ENCODE measurements around the gene MAPKBP1.

DNA sequence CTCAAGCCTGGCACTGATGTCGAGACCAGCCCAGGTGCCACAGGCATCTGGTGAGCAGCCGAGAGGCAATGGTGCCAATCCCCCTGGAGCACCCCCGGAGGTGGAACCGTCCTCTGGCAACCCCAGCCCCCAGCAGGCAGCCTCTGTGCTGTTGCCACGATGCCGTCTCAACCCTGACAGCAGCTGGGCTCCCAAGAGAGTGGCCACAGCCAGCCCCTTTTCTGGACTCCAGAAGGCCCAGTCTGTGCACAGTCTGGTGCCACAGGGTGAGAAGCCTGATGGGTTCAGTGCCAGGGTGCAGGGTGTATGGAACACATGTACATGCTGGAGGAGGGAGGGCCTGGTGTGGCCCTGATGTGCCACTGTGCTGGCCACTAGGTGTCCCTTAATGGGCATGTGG is 48.7 kb downstream of the MAPKBP1 start:
- no peak for TF ChIP-seq YY1 (IDR thresholded peaks at IDR 0.05; ENCODE audit: insufficient read depth, insufficient read length)
- TF ChIP-seq ZNF274 (IDR thresholded peaks at IDR 0.05; ENCODE audit: low read depth, low read length), result no peak
- no peak for TF ChIP-seq SUZ12 (IDR thresholded peaks at IDR 0.05; ENCODE audit: extremely low read depth, insufficient read depth, insufficient read length)

Data from NT2/D1 (cell line).